IMR-90 (cell line): Measurements from ENCODE around the gene NOL4L. TPM values are rescaled to one million over a fixed set of nuclear protein-coding genes. Genes with fewer than 3 reads are reported as not detected.

Experiments
- ATAC-seq: fragments of 200-7000 bp; cut with Tn5 transposase; 2 replicates; pipeline ENCODE4 v1.9.1; 2020; ENCODE audit warnings: low read depth, mild to moderate bottlenecking, moderate library complexity
- BruUV-seq: library from RNA; stranded (reverse); fragments of 400-500 nt; replicated peaks from 2 replicates; lab custom pipeline; 2021; lab: Mats Ljungman, UMichigan
- CTCF ChIA-PET: fragments of 300-600 bp; formaldehyde crosslinking; extraction: SDS; loops from one replicate; lab custom pipeline; 2021; ENCODE audit warnings: antibody characterized with exemption; lab: Yijun Ruan, JAX
- POLR2A ChIA-PET: fragments of 300-600 bp; sonication (Branson Sonifier 250); formaldehyde crosslinking; loops from one replicate; lab custom pipeline; 2022; ENCODE audit warnings: antibody characterized with exemption; ENCODE audit not compliant: unreplicated experiment; lab: Charles Lee
- DNase-seq: peaks from one replicate; pipeline ENCODE4 v3.0.0; 2013
- H2AFZ ChIP-seq: replicated peaks from 2 replicates; pipeline ENCODE3; 2013; ENCODE audit warnings: low read length, mild to moderate bottlenecking; ENCODE audit not compliant: poor library complexity
- H2AK5ac ChIP-seq: 2 replicates; pipeline ENCODE4 v1.6.1; 2013; ENCODE audit warnings: low read depth, low read length, inconsistent platforms
- H2AK9ac ChIP-seq: replicated peaks from 2 replicates; pipeline ENCODE3; 2013; ENCODE audit warnings: mild to moderate bottlenecking, low read depth, low read length, moderate library complexity; ENCODE audit not compliant: poor library complexity
- H2BK120ac ChIP-seq: 2 replicates; pipeline ENCODE4 v1.6.1; 2013; ENCODE audit warnings: low read depth, low read length, inconsistent platforms
- H2BK15ac ChIP-seq: 3 replicates; pipeline ENCODE4 v1.6.1; 2013; ENCODE audit warnings: low read depth, low read length, inconsistent platforms
- H2BK20ac ChIP-seq: 2 replicates; pipeline ENCODE4 v1.6.1; 2013; ENCODE audit warnings: low read depth, mild to moderate bottlenecking, inconsistent platforms, low read length, moderate library complexity
- H2BK5ac ChIP-seq: 2 replicates; pipeline ENCODE4 v1.6.1; 2013; ENCODE audit warnings: mild to moderate bottlenecking, low read depth, low read length, inconsistent platforms; ENCODE audit not compliant: poor library complexity, severe bottlenecking
- H3K14ac ChIP-seq: replicated peaks from 2 replicates; pipeline ENCODE4 v1.6.1; 2013; ENCODE audit warnings: low read depth, low read length, inconsistent platforms
- H3K18ac ChIP-seq: 2 replicates; pipeline ENCODE4 v1.6.1; 2013; ENCODE audit warnings: low read depth, low read length, control low read depth
- H3K23ac ChIP-seq: 2 replicates; pipeline ENCODE4 v1.6.1; 2013; ENCODE audit warnings: low read depth, low read length, inconsistent platforms
- H3K27ac ChIP-seq: 2 replicates; pipeline ENCODE4 v1.5.1; 2013; ENCODE audit warnings: mild to moderate bottlenecking, control low read depth, low read length; ENCODE audit not compliant: insufficient read depth
- H3K27me3 ChIP-seq: 2 replicates; pipeline ENCODE4 v1.6.1; 2013; ENCODE audit warnings: low read length; ENCODE audit not compliant: control insufficient read depth, insufficient read depth
- H3K36me3 ChIP-seq: 2 replicates; pipeline ENCODE4 v1.6.1; 2013; ENCODE audit warnings: low read length, mixed read lengths; ENCODE audit not compliant: control insufficient read depth, insufficient read depth
- H3K4ac ChIP-seq: 2 replicates; pipeline ENCODE4 v1.6.1; 2013; ENCODE audit warnings: low read depth, low read length, inconsistent platforms
- H3K4me1 ChIP-seq: 2 replicates; pipeline ENCODE4 v1.6.1; 2013; ENCODE audit warnings: low read length, mixed read lengths; ENCODE audit not compliant: control insufficient read depth, insufficient read depth
- H3K4me2 ChIP-seq: 2 replicates; pipeline ENCODE4 v1.6.1; 2013; ENCODE audit warnings: low read depth, mild to moderate bottlenecking, control low read depth, low read length, moderate library complexity
- H3K4me3 ChIP-seq: 2 replicates; pipeline ENCODE4 v1.5.1; 2013; ENCODE audit warnings: low read depth, mild to moderate bottlenecking, control low read depth, low read length, moderate library complexity; ENCODE audit not compliant: insufficient read depth
- H3K56ac ChIP-seq: 2 replicates; pipeline ENCODE4 v1.6.1; 2013; ENCODE audit warnings: low read length, inconsistent platforms; ENCODE audit not compliant: insufficient read depth; ENCODE audit errors: extremely low read depth
- H3K79me1 ChIP-seq, 2 experiments: 2 replicates each; pipeline ENCODE4 v1.6.1; 2013; ENCODE audit warnings: low read length in 2 of 2, inconsistent platforms in 1 of 2, low read depth in 1 of 2
- H3K9ac ChIP-seq: 2 replicates; pipeline ENCODE4 v1.6.1; 2013; ENCODE audit warnings: low read depth, low read length, control low read depth
- H3K9me1 ChIP-seq: 2 replicates; pipeline ENCODE4 v1.6.1; 2013; ENCODE audit warnings: low read length, inconsistent platforms; ENCODE audit not compliant: insufficient read depth
- H3K9me3 ChIP-seq: 2 replicates; pipeline ENCODE4 v1.6.1; 2013; ENCODE audit warnings: low read length; ENCODE audit not compliant: control insufficient read depth, insufficient read depth
- H4K20me1 ChIP-seq: 2 replicates; pipeline ENCODE4 v1.6.1; 2013; ENCODE audit warnings: low read length, inconsistent platforms; ENCODE audit not compliant: insufficient read depth
- H4K5ac ChIP-seq: 2 replicates; pipeline ENCODE4 v1.6.1; 2013; ENCODE audit warnings: mild to moderate bottlenecking, low read depth, low read length, control low read depth
- H4K8ac ChIP-seq, 2 experiments: 2 replicates each; pipeline ENCODE4 v1.6.1; 2013; ENCODE audit warnings: low read depth in 2 of 2, low read length in 2 of 2, control low read depth in 1 of 2, inconsistent platforms in 1 of 2
- H4K91ac ChIP-seq: 2 replicates; pipeline ENCODE4 v1.6.1; 2013; ENCODE audit warnings: low read depth, low read length, inconsistent platforms; ENCODE audit not compliant: insufficient read depth
- BHLHE40 ChIP-seq: fragments of 150-350 bp; IDR thresholded peaks from 2 replicates; pipeline ENCODE4 v1.6.1; 2016; ENCODE audit warnings: mild to moderate bottlenecking, low read depth, low read length
- CEBPB ChIP-seq: IDR thresholded peaks from 2 replicates; pipeline ENCODE4 v1.6.1; 2012; ENCODE audit warnings: low read depth, low read length, improper control_type of control experiment
- CHD1 ChIP-seq: IDR thresholded peaks from 2 replicates; pipeline ENCODE4 v1.6.1; 2012; ENCODE audit warnings: low read depth, low read length, improper control_type of control experiment
- ELK1 ChIP-seq: fragments of 150-350 bp; IDR thresholded peaks from 2 replicates; pipeline ENCODE4 v1.6.1; 2016; ENCODE audit warnings: low read depth, mild to moderate bottlenecking, low read length, moderate library complexity, borderline replicate concordance
- FOS ChIP-seq: fragments of 150-350 bp; IDR thresholded peaks from 2 replicates; pipeline ENCODE4 v1.6.1; 2016; ENCODE audit warnings: low read depth, low read length
- MAFK ChIP-seq: IDR thresholded peaks from 2 replicates; pipeline ENCODE4 v1.6.1; 2012; ENCODE audit warnings: low read depth, low read length, improper control_type of control experiment
- MAZ ChIP-seq: IDR thresholded peaks from 2 replicates; pipeline ENCODE4 v1.6.1; 2012; ENCODE audit warnings: low read depth, mild to moderate bottlenecking, low read length, improper control_type of control experiment, moderate library complexity, borderline replicate concordance
- NFE2L2 ChIP-seq: fragments of 150-350 bp; IDR thresholded peaks from 2 replicates; pipeline ENCODE4 v1.6.1; 2016; ENCODE audit warnings: low read depth, mild to moderate bottlenecking, low read length
- POLR2A ChIP-seq: IDR thresholded peaks from 2 replicates; pipeline ENCODE4 v1.6.1; 2012; ENCODE audit warnings: mild to moderate bottlenecking, low read depth, low read length
- RAD21 ChIP-seq: IDR thresholded peaks from 2 replicates; pipeline ENCODE4 v1.6.1; 2012; ENCODE audit warnings: low read length, improper control_type of control experiment
- RFX5 ChIP-seq: IDR thresholded peaks from 2 replicates; pipeline ENCODE4 v1.8.0; 2012; ENCODE audit warnings: low read depth, mild to moderate bottlenecking, low read length, moderate library complexity
- SMC3 ChIP-seq: fragments of 150-350 bp; IDR thresholded peaks from 2 replicates; pipeline ENCODE4 v1.6.1; 2016; ENCODE audit warnings: low read depth, mild to moderate bottlenecking, antibody characterized with exemption, low read length, moderate library complexity
- USF2 ChIP-seq: fragments of 150-350 bp; IDR thresholded peaks from 2 replicates; pipeline ENCODE4 v1.6.1; 2017; ENCODE audit warnings: mild to moderate bottlenecking, antibody characterized with exemption, low read length, low read depth
- WGBS, 2 experiments: methylation state at CpG; one replicate each; pipeline versions ENCODE4 v1.1.5 to v1.1.7; 2013; ENCODE audit warnings: missing lambda C conversion rate in 2 of 2; ENCODE audit not compliant: insufficient read length in 1 of 2; ENCODE audit errors: extremely low coverage in 2 of 2; 5-methylcytosine and 5-hydroxymethylcytosine counted together
- dilution Hi-C: fragments of 300-500 bp; cut with HindIII; formaldehyde crosslinking; loops from one replicate; pipeline ENCODE4 v1.14.3; 2018; ENCODE audit warnings: low sequenced_read_pairs; ENCODE audit not compliant: unreplicated experiment
- in situ Hi-C: fragments of 300-500 bp; cut with MboI; formaldehyde crosslinking; loops from 3 replicates; pipeline ENCODE4 v1.14.3; 2019; ENCODE audit warnings: low sequenced_read_pairs, inconsistent platforms, mixed read lengths
- intact Hi-C: fragments of 100-400 bp; cut with micrococcal nuclease; formaldehyde crosslinking; loops from 2 replicates; pipeline ENCODE4 v1.10.0; 2022
- polyA plus RNA-seq, 3 experiments: library from polyadenylated mRNA; depleted of rRNA; stranded (reverse); fragments of >200 nt; gene quantifications; 2 replicates each; pipeline ENCODE4 v1.2.3, GENCODE V29; 2012; ENCODE audit warnings: low replicate concordance in 1 of 3
- total RNA-seq: library from RNA; depleted of rRNA; stranded (reverse); fragments of >200 nt; gene quantifications from 2 replicates; pipeline ENCODE4 v1.2.3, GENCODE V29; 2012

NOL4L gene
- total and polyA plus RNA-seq, 2 of the 4 experiments (the other 2 are of a cell fraction), result 4.7 to 13.3 TPM

- TF ChIP-seq FOS (no peak), POLR2A (no peak)
Measured at GRCh38 chr20:32449057-32449889, 135.9 kb downstream of the NOL4L start (continued).

GRCh38 chr20:32448306-32449056 is 136.7 kb downstream of the NOL4L start:
- no peak for ATAC-seq
- intact Hi-C loops, result no loop called here
- TF ChIP-seq CEBPB, result no peak
- TF ChIP-seq NFE2L2, result no peak
- TF ChIP-seq SMC3, result no peak
- TF ChIP-seq RAD21, result no peak
- no peak for TF ChIP-seq BHLHE40
- TF ChIP-seq FOS, result no peak
- TF ChIP-seq USF2, result no peak
- TF ChIP-seq ELK1, result no peak
- no peak for TF ChIP-seq MAFK
- no peak for TF ChIP-seq CHD1
- TF ChIP-seq RFX5, result no peak
- TF ChIP-seq MAZ, result no peak

More at GRCh38 chr20:32448306-32449056, 136.7 kb downstream of the NOL4L start:
- H3K4ac ChIP-seq, result no peak overlapping the region
- H3K9ac ChIP-seq, result no peak overlapping the region
- H3K56ac ChIP-seq, result no peak overlapping the region
- in situ Hi-C loops, result no loop called here
- H4K91ac ChIP-seq, result no peak overlapping the region
- peaks cover 16 to 42% of the 10 kb centered on the region in 2 experiments; a peak in 3 of 4 replicates for H3K79me1 ChIP-seq
- peaks cover 32% of the 10 kb centered on the region for H4K20me1 ChIP-seq
- no peak overlapping the region for H4K8ac ChIP-seq
- no peak overlapping the region for H2AFZ ChIP-seq
- H3K9me1 ChIP-seq, result peaks cover 13% of the 10 kb centered on the region
- no peaks in the 10 kb centered on the region for H3K9me3 ChIP-seq
- H2BK15ac ChIP-seq, result no peak overlapping the region
- no peak overlapping the region for H3K18ac ChIP-seq
- ChIA-PET POLR2A (interaction anchor here (0.5 kb wide), 1 partner anchor 48 kb away, joined by 4 read pairs; no protein-coding TSS in a partner anchor), CTCF (interaction anchor here (0.6 kb wide), 1 partner anchor 293 kb away, joined by 3 read pairs; no protein-coding TSS in a partner anchor)
- no TSS peak for BruUV-seq
- H2AK5ac ChIP-seq, result no peak overlapping the region
- H2BK120ac ChIP-seq, result no peak overlapping the region
- H2BK5ac ChIP-seq, result no peak overlapping the region
- peaks cover 86% of the 10 kb centered on the region for H3K36me3 ChIP-seq
- no peaks in the 10 kb centered on the region for H3K27me3 ChIP-seq
- dilution Hi-C loops, result no loop called here
- no peak overlapping the region for H3K14ac ChIP-seq
- H2AK9ac ChIP-seq, result no peak overlapping the region
- H4K5ac ChIP-seq, result no peak overlapping the region
- H2BK20ac ChIP-seq, result no peak overlapping the region
- no peak overlapping the region for H3K4me2 ChIP-seq
- H3K27ac ChIP-seq, result no peak overlapping the region
- DNase-seq, result no peak
- no peak overlapping the region for H3K23ac ChIP-seq
- no peak overlapping the region for H3K4me3 ChIP-seq
- 0 out of 2 replicates have a peak, but pooled peaks cover 2% of the 10 kb centered on the region for H3K4me1 ChIP-seq
- 73% methylated on average over 6 of the region's 13 CpGs; no CpG with 5 or more reads in 1 of the 2 experiments for WGBS, 2 experiments
